Measurements from ENCODE around the gene TMEM59L.
A peak's percentile ranks its signal among the peaks of the same experiment; 100 is the strongest.

The TMEM59L gene

DNA sequence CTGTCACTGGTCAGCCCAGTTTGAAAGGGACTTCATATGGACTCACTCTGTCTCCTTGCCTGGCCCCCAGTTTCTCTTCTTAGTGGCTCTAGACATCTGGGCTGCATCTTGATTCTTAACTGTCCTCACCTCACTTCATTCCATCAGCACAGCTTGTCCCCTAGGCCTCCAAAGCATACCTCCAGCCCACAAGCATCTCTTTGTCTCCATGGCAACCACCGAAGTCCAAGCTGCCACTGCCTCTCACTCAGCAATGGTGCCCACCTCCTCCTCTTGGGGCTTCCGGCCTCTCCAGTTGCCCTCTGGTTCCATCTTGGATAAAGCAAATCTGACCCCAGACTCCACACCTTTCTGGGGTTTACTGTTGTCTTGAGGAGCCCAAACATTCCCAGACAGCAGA, 14.2 kb downstream of the TMEM59L start:
- DNase-seq (no peak), ATAC-seq (replicated peaks) (no peak)
- H3K9me3 Mint-ChIP-seq = no peaks in the 10 kb centered on the region
- no peak overlapping the region for H3K4me3 Mint-ChIP-seq
- H3K27ac Mint-ChIP-seq = no peak overlapping the region
- H3K36me3 Mint-ChIP-seq (ENCODE audit: insufficient read depth) = no peaks in the 10 kb centered on the region
- H3K4me1 Mint-ChIP-seq (ENCODE audit: low read depth in 2 of 2) = peaks cover 0 to 3% of the 10 kb centered on the region in 2 donors
- peaks cover 0 to 18% of the 10 kb centered on the region in 2 donors for H3K27me3 Mint-ChIP-seq

DNA sequence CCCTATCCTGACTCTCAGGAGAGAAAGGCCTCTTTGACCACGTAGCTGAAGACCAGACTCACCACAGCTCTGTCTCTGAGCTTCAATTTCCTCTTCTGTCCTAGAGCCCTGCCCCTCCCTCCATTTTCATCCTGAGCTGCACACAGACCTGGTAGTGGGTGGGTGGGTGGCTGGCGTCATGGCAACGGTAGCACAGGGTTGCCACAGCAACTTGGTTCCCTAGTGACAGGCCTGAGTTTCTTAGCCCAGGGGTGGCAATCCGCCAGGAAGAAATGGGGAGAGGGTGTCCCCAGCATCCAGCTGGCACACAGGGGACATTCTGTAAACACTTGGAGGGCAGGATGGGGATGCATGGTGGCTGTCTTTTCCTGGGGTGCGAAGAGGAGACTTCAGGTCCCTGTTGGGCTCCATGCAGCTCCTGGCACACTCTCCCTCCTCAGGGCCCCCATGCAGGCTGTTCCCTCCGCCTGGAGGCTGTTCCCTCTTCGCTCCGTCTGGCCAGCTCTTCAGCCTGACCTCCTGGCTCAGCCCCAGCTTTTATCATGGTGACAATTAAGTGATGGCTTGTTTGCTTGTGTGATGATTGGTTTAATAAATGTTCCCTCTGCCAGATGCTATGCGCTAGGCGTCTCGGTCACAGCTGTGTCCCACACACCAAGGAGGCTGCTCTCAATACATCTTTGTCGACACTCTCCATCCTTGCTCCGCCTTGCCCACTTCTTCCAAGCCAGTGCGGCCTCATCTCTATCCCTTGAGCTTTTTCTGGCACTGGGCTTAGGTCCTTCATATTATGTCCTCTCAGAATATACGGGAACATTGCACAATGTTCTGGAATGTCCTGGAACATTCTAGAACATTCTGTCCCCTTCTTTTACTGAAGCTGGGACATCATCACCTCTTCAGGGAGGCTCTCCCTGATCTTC, 16.8 kb downstream of the TMEM59L start:
- ATAC-seq (replicated peaks) (no peak), DNase-seq (no peak)
- Mint-ChIP-seq H3K27ac (no peak overlapping the region), H3K36me3 (ENCODE audit: insufficient read depth) (no peaks in the 10 kb centered on the region), H3K9me3 (no peaks in the 10 kb centered on the region), H3K27me3 (peaks cover 0 to 34% of the 10 kb centered on the region in 2 donors), H3K4me3 (no peak overlapping the region), H3K4me1 (ENCODE audit: low read depth in 2 of 2) (no peaks in the 10 kb centered on the region)

DNA sequence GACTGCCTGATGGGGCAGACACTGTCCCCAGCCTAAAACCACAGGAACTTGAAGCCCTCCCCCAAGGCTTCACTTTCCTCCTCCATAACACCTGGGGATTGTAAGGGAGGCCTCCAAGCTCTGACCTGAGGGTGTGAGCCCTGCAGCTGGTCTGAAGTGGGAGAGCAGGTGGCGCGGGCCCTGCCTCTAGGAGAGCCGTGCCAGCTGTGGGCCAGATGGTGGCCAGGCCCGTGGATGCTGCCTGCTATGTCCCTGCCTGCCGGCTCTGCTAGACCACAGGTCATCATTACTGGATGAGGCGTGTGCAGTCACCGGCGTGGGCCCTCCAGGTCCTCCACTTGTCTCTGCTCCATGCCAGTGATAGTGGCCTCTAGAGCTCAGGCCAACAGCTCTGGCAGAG, 20.7 kb downstream of the TMEM59L start:
- ATAC-seq (replicated peaks) (no peak), DNase-seq (no peak)
- Mint-ChIP-seq H3K4me3 (no peak overlapping the region), H3K36me3 (ENCODE audit: insufficient read depth) (peaks cover 16% of the 10 kb centered on the region), H3K27ac (no peak overlapping the region), H3K9me3 (no peaks in the 10 kb centered on the region), H3K27me3 (peaks cover 0 to 39% of the 10 kb centered on the region in 2 donors), H3K4me1 (ENCODE audit: low read depth in 2 of 2) (peaks cover 18 to 28% of the 10 kb centered on the region in 2 donors)

DNA sequence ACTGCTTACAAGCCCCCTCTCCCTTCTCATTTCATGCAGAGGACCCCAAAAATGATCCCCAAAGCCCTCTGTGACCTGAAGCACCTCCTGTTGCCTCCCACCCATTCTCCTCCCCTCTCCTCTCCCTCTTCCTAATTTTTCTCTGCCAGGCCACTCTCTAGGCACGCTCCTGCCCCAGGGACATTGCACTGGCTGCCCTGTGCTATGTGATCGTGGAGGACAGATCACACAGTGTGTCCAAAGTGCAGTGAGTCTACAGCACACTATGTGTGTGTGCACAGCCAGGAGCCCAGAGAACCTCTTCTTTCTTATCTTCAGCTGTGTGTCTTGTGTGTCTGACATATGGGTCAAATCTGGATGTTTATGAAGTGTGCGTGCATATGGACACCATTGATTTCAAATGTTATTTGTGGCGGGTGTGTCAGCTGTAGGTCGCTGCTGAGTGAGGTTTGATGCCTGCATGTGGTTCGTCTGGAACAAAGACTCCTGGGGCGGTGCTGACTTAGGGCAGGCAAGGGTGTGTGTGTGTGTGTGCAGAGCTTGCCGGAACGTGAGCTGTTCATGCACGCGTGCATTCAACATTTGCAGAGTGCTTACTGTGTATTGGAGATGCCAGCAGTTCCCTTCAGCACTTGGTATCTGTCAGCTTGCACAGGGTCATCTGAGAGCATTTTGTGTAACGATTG, 22.1 kb downstream of the TMEM59L start:
- Mint-ChIP-seq H3K4me3 (no peak overlapping the region), H3K4me1 (ENCODE audit: low read depth in 2 of 2) (peaks cover 19 to 32% of the 10 kb centered on the region in 2 donors), H3K27ac (no peak overlapping the region), H3K9me3 (no peaks in the 10 kb centered on the region), H3K36me3 (ENCODE audit: insufficient read depth) (peaks cover 19% of the 10 kb centered on the region), H3K27me3 (peaks cover 0 to 28% of the 10 kb centered on the region in 2 donors)
- DNase-seq (no peak), ATAC-seq (replicated peaks) (no peak)

DNA sequence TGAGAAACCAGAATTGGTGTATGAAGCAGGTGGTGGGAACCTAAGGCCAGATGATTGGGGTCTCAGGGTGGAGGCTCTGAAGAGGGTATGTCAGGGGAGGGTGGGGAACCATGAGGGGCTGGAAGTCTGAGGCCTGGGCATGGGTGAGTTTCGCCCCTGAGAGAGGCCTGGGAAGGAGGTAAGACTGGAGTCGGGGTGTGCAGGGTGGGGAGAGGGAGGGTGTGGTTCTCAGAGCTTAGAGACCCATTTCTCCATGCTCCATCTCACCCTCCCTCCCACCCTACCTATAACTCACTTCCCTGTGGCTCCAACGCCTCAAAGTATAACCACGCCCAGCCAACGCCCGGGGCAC, 23.1 kb downstream of the TMEM59L start:
- peak overlapping the region; percentile 87 to 91 for H3K27ac Mint-ChIP-seq
- H3K36me3 Mint-ChIP-seq (ENCODE audit: insufficient read depth) = peaks cover 26% of the 10 kb centered on the region
- no peak for ATAC-seq (replicated peaks)
- no peaks in the 10 kb centered on the region for H3K9me3 Mint-ChIP-seq
- H3K27me3 Mint-ChIP-seq = peaks cover 0 to 21% of the 10 kb centered on the region in 2 donors
- H3K4me3 Mint-ChIP-seq = peak overlapping the region; percentile 85 to 90
- H3K4me1 Mint-ChIP-seq (ENCODE audit: low read depth in 2 of 2) = peaks cover 19 to 32% of the 10 kb centered on the region in 2 donors
- DNase-seq = no peak

DNA sequence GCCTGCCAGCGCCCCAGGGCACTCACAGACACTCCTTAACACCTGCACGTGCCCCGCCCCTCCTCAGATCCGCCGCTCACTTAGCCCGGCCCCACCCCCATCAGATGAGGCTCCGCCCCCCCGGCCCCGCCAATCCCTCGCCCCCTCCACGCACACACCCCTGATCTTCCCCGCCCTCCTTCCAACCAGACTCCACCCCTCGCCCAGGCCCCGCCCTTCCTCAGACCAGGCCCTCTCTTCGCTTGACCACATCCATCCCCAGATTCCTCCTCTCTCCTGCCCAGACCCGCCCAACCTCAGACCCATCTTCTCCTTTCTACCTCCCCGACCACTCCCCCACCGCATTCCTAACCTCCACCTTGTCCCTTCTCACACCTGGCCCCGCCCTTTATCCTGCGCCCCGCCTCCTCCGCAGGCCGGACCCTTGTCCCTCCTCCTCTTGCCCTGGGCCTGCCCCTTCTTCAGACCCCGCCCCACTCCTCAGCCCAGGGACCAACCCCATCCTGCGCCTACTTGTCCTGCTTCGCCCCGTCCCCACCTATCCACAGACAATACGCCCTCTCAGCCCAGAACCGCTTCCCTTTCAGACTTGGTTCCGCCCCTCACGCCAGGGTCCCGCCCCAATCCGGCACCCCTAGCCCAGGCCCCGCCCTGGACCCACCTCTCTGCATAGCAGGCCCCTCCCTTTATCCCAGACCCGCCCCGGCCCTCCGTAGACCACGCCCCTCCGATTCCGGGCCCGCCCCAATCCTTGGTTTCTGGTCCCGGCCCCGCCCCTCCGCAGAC, 23.7 kb downstream of the TMEM59L start:
- DNase-seq (peak; percentile 99), ATAC-seq (replicated peaks) (peak; percentile 85)
- peaks cover 29% of the 10 kb centered on the region for H3K36me3 Mint-ChIP-seq (ENCODE audit: insufficient read depth)
- H3K27me3 Mint-ChIP-seq = peaks cover 0 to 21% of the 10 kb centered on the region in 2 donors
- H3K4me1 Mint-ChIP-seq (ENCODE audit: low read depth in 2 of 2) = peaks cover 19 to 32% of the 10 kb centered on the region in 2 donors
- H3K27ac Mint-ChIP-seq = peak overlapping the region; percentile 87 to 91
- H3K9me3 Mint-ChIP-seq = no peaks in the 10 kb centered on the region
- peak overlapping the region; percentile 85 to 90 for H3K4me3 Mint-ChIP-seq

DNA sequence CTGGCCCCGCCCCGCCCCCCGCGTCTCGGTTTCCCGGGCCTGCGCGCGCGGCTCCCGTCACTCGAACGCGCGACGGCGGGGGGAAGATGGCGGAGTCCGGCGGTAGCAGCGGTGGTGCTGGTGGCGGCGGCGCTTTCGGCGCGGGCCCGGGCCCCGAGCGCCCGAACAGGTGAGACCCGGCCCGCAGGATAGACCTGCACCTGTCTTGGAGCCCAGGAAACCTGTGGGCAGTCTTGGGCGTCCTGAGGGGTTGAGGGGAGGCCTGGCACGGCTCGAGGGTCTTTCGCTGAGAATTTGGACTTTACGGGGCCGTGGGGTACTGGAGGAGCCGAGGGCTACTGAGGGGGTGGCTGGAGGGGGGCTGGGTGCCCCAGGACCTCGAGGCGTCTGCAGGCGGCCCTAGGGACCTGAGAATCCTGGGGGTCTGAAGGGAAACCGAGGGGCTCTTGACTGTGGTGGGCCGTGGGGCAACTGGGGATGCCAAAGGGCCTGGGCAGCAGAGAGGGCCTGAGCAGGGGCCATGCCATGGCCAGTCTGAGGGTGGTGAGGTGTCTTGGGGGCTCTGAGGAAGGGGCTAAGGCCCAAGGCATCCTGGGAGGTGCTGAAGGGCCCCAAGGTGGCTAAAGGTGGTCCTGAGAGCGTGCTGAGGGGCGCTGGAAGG, 24.4 kb downstream of the TMEM59L start, which contains the start of gene KLHL26:
Gene KLHL26 (plus strand): TSS at position 60 of the 661 bp plus-strand sequence. CDS start 27 bp downstream, at position 87.
- no peak for ATAC-seq (replicated peaks)
- H3K4me3 Mint-ChIP-seq = peak within 1 kb of the TSS; percentile 85 to 90

DNA sequence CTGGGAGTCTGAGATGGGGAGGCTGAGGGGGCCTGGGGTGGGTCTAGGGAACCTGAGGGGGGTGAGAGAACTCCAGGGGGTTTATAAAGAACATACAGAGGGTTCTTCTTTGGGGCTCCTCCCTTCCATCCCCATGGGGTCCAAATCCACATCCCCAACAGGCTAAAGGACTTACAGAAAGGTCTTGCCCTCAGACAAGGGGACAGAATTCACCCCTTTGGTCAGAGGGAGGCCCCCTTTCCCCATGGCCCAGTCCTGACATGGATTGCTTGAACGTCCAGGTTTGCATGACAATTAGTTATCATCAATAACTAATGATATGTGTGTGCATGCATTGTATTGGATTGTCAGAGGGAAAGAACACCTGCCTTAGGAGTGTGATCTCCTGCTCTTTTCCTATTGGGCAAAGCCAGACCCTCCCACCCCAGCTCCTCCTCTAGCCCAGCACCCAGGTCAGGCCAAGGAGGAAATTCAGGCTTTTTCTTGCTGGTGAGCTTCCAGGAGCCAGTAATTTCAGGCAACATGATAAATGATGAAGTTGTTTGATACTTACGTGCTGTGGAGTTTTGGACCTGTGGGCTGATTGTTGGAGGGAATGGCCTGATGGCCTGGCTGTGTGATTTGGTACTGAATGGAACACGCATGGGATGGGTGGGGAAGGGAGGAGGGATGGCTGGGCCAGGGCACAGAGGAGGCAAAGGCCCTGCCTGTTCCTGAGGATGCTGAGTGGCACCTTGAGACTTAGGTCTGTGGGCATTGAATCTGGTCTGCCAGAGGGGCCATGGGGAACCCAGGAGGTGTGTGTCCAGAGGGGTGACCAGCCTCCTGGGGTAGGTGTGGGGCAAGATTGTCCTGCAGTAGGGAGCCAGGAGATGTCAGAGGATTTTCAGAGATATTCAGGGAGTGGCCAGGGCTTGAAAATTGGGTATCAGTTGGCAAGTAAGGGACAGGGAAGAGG, 25.3 kb downstream of the TMEM59L start:
- DNase-seq (no peak), ATAC-seq (replicated peaks) (no peak)
- Mint-ChIP-seq H3K27me3 (peaks cover 0 to 20% of the 10 kb centered on the region in 2 donors), H3K9me3 (no peaks in the 10 kb centered on the region), H3K4me1 (ENCODE audit: low read depth in 2 of 2) (peaks cover 19 to 32% of the 10 kb centered on the region in 2 donors), H3K4me3 (peak overlapping the region; percentile 85 to 90), H3K27ac (peak overlapping the region; percentile 87 to 91), H3K36me3 (ENCODE audit: insufficient read depth) (peaks cover 29% of the 10 kb centered on the region)

More for the DNA sequence above, 24.4 kb downstream of the TMEM59L start, which contains the start of gene KLHL26:
- no peak for DNase-seq
- H3K9me3 Mint-ChIP-seq = no peaks in the 10 kb centered on the region
- peaks cover 0 to 21% of the 10 kb centered on the region in 2 donors for H3K27me3 Mint-ChIP-seq
- peaks cover 19 to 32% of the 10 kb centered on the region in 2 donors for H3K4me1 Mint-ChIP-seq (ENCODE audit: low read depth in 2 of 2)
- H3K36me3 Mint-ChIP-seq (ENCODE audit: insufficient read depth) = peaks cover 29% of the 10 kb centered on the region
- H3K27ac Mint-ChIP-seq = peak within 1 kb of the TSS; percentile 87 to 91

DNA sequence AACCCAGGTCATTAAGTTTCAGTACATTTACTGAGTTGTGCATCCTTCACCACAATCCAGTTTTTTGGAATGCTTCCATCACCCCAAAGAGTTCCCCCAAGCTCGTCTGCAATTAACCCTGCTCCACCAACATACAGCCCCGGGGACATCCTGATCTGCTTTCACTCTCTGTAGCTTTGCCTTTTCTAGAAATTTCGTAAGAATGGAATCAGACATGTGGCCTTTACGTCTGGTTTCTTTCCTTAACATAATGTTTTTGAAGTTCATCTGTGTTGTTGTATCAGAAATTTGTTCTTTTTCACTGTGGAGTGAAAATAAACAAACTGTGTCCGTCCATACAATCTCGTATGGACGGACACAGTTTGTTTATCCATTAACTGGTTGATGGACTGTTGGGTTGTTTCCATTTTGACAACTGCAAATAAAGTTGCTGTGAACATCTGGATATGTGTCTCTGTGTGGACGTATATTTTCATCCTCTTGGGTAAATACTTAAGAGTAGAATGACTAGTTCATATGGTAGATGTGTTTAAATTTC, 27.1 kb downstream of the TMEM59L start:
- H3K9me3 Mint-ChIP-seq = no peaks in the 10 kb centered on the region
- ATAC-seq (replicated peaks) = no peak
- peaks cover 17 to 32% of the 10 kb centered on the region in 2 donors for H3K4me1 Mint-ChIP-seq (ENCODE audit: low read depth in 2 of 2)
- H3K36me3 Mint-ChIP-seq (ENCODE audit: insufficient read depth) = peaks cover 29% of the 10 kb centered on the region
- H3K27me3 Mint-ChIP-seq = peaks cover 0 to 2% of the 10 kb centered on the region in 2 donors
- H3K4me3 Mint-ChIP-seq = no peak overlapping the region
- no peak for DNase-seq
- no peak overlapping the region for H3K27ac Mint-ChIP-seq

DNA sequence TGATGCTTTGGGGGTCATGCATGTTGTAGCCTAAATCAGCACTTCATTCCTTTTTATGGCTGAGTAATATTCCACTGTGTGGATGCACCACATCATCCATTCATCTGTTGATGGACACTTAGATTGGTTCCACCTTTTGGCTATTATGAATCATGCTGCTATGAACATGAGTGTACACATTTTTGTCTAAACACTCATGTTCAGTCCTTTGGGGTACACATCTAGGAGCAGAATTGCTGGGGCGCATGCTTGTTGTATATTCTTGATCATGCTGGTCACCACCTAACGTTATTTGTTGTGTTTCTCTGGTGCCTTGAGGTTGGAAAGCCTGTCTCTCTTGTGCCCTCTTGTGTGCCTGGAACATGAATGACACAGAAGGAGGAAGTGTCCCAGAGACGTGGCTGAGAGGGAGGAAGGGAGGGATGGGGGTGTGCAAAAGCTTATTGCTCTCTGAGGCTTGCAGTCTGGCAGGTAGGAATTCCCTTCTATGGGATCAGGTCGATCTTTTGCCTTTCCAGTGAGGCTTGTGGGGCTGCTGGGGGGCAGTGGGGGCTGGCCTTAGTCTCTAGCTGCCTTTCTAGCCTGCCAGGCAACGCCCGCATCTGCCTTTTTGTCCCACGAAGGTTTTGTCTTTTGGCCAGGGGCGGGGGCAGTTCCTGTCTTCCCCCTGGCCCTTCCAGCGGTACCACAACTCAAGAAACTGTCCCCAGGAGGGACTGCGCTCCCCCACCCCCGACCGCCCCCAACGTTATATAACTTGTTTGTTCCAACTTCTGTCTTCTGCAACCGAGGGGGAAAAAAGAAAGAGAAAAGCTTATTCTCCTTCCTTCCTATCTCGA, 31.7 kb downstream of the TMEM59L start:
- no peak overlapping the region for H3K4me3 Mint-ChIP-seq

DNA sequence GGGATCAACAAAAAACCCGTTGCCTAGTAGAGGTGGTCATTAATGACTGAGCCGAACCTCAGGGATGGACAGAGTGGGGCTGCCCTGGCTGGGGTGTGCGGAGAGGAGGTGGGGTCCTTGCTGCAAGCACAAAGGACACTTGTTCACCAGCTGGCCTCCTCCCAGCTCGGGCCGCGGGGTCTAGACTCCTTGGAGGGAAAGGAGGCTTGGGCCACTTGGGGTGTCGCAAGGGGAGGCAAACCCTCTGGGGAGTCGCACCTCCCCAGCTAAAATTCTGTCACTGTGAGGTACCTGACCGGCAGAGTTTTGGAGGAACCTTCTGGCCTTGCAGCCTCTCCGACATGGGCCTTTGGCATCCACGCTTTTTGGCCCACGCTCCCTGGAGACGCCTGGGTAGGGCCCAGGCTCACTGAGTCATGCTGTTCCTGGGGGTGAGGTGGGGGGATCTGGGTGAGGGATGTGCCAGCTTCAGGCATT, 32.4 kb downstream of the TMEM59L start:
- peaks cover 16% of the 10 kb centered on the region for H3K36me3 Mint-ChIP-seq (ENCODE audit: insufficient read depth)
- peaks cover 10 to 23% of the 10 kb centered on the region in 2 donors for H3K4me1 Mint-ChIP-seq (ENCODE audit: low read depth in 2 of 2)
- H3K27ac Mint-ChIP-seq = no peak overlapping the region
- no peaks in the 10 kb centered on the region for H3K9me3 Mint-ChIP-seq
- DNase-seq (no peak), ATAC-seq (replicated peaks) (no peak)
- H3K27me3 Mint-ChIP-seq = no peaks in the 10 kb centered on the region
- no peak overlapping the region for H3K4me3 Mint-ChIP-seq

More for the DNA sequence above, 31.7 kb downstream of the TMEM59L start:
- peaks cover 12% of the 10 kb centered on the region for H3K36me3 Mint-ChIP-seq (ENCODE audit: insufficient read depth)
- DNase-seq (no peak), ATAC-seq (replicated peaks) (no peak)
- H3K27me3 Mint-ChIP-seq = no peaks in the 10 kb centered on the region
- H3K27ac Mint-ChIP-seq = no peak overlapping the region
- peaks cover 10 to 23% of the 10 kb centered on the region in 2 donors for H3K4me1 Mint-ChIP-seq (ENCODE audit: low read depth in 2 of 2)
- no peaks in the 10 kb centered on the region for H3K9me3 Mint-ChIP-seq

Measured in effector memory CD8-positive, alpha-beta T cell (primary cell).